Measurements from ENCODE around the gene HEY2.

- TF ChIP-seq CTCF (IDR thresholded peaks at IDR 0.05) = no peak
- TF ChIP-seq POLR2AphosphoS5 (IDR thresholded peaks at IDR 0.05; ENCODE audit: low read depth, low read length) = no peak
- TF ChIP-seq REST (IDR thresholded peaks at IDR 0.05; ENCODE audit: insufficient read depth in 1 of 2, low read depth in 2 of 2, low read length in 1 of 2) = no peak
These were observed 8.1 kb upstream of the HEY2 start for GRCh38 chr6:125741336-125741735.
